DMS153 treated with DMSO at 0.1 percent for 48 hours (cell line): ENCODE data around the gene MTCL1.

Experiments used
- DNase-seq: peaks from one replicate; lab custom pipeline; 2025; ENCODE audit not compliant: unreplicated experiment; lab: John Stamatoyannopoulos, UW

MTCL1 gene

GRCh38 chr18:8788503-8789429 is 83.4 kb downstream of the MTCL1 start:
- no peak for DNase-seq

- DNase-seq: no peak
Measured at GRCh38 chr18:8791171-8791651, 85.9 kb downstream of the MTCL1 start.

- no peak for DNase-seq
Measured at GRCh38 chr18:8792688-8793316, 87.4 kb downstream of the MTCL1 start.

- no peak for DNase-seq
Measured at GRCh38 chr18:8793445-8794155, 88.2 kb downstream of the MTCL1 start.

- DNase-seq: no peak
Measured at GRCh38 chr18:8794156-8794933, 89.0 kb downstream of the MTCL1 start.

GRCh38 chr18:8794934-8795280 is 89.6 kb downstream of the MTCL1 start:
- no peak for DNase-seq

- no peak for DNase-seq
Measured at GRCh38 chr18:8795586-8796325, 90.4 kb downstream of the MTCL1 start.

GRCh38 chr18:8797206-8797605 is 91.8 kb downstream of the MTCL1 start:
- no peak for DNase-seq

- no peak for DNase-seq
Measured at GRCh38 chr18:8799001-8799400, 93.6 kb downstream of the MTCL1 start.

GRCh38 chr18:8799596-8800441 is 94.5 kb downstream of the MTCL1 start:
- DNase-seq: no peak

- no peak for DNase-seq
Measured at GRCh38 chr18:8800445-8800844, 95.1 kb downstream of the MTCL1 start.

GRCh38 chr18:8800876-8801262 is 95.5 kb downstream of the MTCL1 start:
- no peak for DNase-seq

- DNase-seq: no peak
Measured at GRCh38 chr18:8801263-8801901, 96.0 kb downstream of the MTCL1 start.

GRCh38 chr18:8802017-8802672 is 96.8 kb downstream of the MTCL1 start:
- no peak for DNase-seq

GRCh38 chr18:8803063-8803795 is 97.9 kb downstream of the MTCL1 start:
- no peak for DNase-seq

- DNase-seq: no peak
Measured at GRCh38 chr18:8803957-8804356, 98.6 kb downstream of the MTCL1 start.

- no peak for DNase-seq
Measured at GRCh38 chr18:8805552-8805951, 100.2 kb downstream of the MTCL1 start.
